NCI-H2227 treated with DMSO at 0.1 percent for 48 hours (cell line): Measurements from ENCODE around the gene OR51E2.
A peak's percentile ranks its signal among the peaks of the same experiment; 100 is the strongest.

Experiments used
- DNase-seq: peaks from one replicate; lab custom pipeline; 2025; lab: John Stamatoyannopoulos, UW

The OR51E2 gene

GRCh38 chr11:4662876-4663275, 34.8 kb downstream of the OR51E2 start:
- DNase-seq = no peak

- DNase-seq = no peak
Observed at GRCh38 chr11:4658629-4659445, 38.8 kb downstream of the OR51E2 start.

- DNase-seq = no peak
Observed at GRCh38 chr11:4654635-4655369, 42.9 kb downstream of the OR51E2 start.

- DNase-seq = no peak
Observed at GRCh38 chr11:4647766-4648165, 49.9 kb downstream of the OR51E2 start.

- no peak for DNase-seq
Observed at GRCh38 chr11:4645974-4646373, 51.7 kb downstream of the OR51E2 start.

GRCh38 chr11:4644233-4644632, 53.4 kb downstream of the OR51E2 start:
- no peak for DNase-seq

GRCh38 chr11:4643682-4644081, 54.0 kb downstream of the OR51E2 start, which contains the start of gene OR51E1:
OR51E1 (plus strand) TSS chr11:4643982; CDS start chr11:4652527, 8,545 bp downstream.
- DNase-seq = no peak

GRCh38 chr11:4643076-4643475, 54.6 kb downstream of the OR51E2 start:
- DNase-seq = no peak

GRCh38 chr11:4642043-4642442, 55.6 kb downstream of the OR51E2 start:
- no peak for DNase-seq

GRCh38 chr11:4641501-4641900, 56.2 kb downstream of the OR51E2 start:
- no peak for DNase-seq

- no peak for DNase-seq
Observed at GRCh38 chr11:4639931-4640330, 57.7 kb downstream of the OR51E2 start.

GRCh38 chr11:4637662-4638047, 60.0 kb downstream of the OR51E2 start:
- no peak for DNase-seq

- peak; percentile 75 for DNase-seq
Observed at GRCh38 chr11:4636962-4637661, 60.5 kb downstream of the OR51E2 start, which contains the start of gene OR51D1. OR51D1 (plus strand) TSS chr11:4637477; CDS start chr11:4639791, 2,314 bp downstream.

GRCh38 chr11:4636136-4636535, 61.5 kb downstream of the OR51E2 start:
- DNase-seq = no peak
